NT2/D1 (cell line): ENCODE measurements around the gene ADSS1.

Experiments used
- SUZ12 ChIP-seq: IDR thresholded peaks from 2 replicates; pipeline ENCODE4 v1.6.1; 2011; ENCODE audit not compliant: insufficient read length, insufficient read depth; ENCODE audit errors: extremely low read depth
- YY1 ChIP-seq: IDR thresholded peaks from 2 replicates; pipeline ENCODE4 v1.6.1; 2011; ENCODE audit not compliant: insufficient read length, insufficient read depth
- ZNF274 ChIP-seq: IDR thresholded peaks from 2 replicates; pipeline ENCODE4 v1.6.1; 2011; ENCODE audit warnings: mild to moderate bottlenecking, low read depth, low read length

GRCh38 chr14:104732931-104733681, 9.1 kb downstream of the ADSS1 start:
- TF ChIP-seq ZNF274, result no peak
- TF ChIP-seq SUZ12, result no peak
- no peak for TF ChIP-seq YY1
